ENCODE measurements around the gene ALAD.
"Not testable (repeated sequence)": the region's sequence is repeated elsewhere in the genome, so short reads cannot be mapped to it uniquely, and the experiment has no call there.

The ALAD gene

GRCh38 chr9:113375057-113376023, 25.7 kb downstream of the ALAD start:
- DNase-seq (ENCODE audit: extremely low spot score, insufficient read length, low read depth) (no peak), FAIRE-seq (no peak)

- no peak for DNase-seq (ENCODE audit: extremely low spot score, insufficient read length, low read depth)
- no peak for FAIRE-seq
These were observed 27.2 kb downstream of the ALAD start for GRCh38 chr9:113373676-113374392.

GRCh38 chr9:113373256-113373655, 27.8 kb downstream of the ALAD start:
- no peak for FAIRE-seq
- no peak for DNase-seq (ENCODE audit: extremely low spot score, insufficient read length, low read depth)

GRCh38 chr9:113372059-113372458, 29.0 kb downstream of the ALAD start:
- FAIRE-seq (no peak), DNase-seq (ENCODE audit: extremely low spot score, insufficient read length, low read depth) (no peak)

- DNase-seq (ENCODE audit: extremely low spot score, insufficient read length, low read depth) (no peak), FAIRE-seq (no peak)
These were observed 30.2 kb downstream of the ALAD start for GRCh38 chr9:113370806-113371325.

- FAIRE-seq, result no peak
These were observed 31.3 kb downstream of the ALAD start for GRCh38 chr9:113369855-113370140.

GRCh38 chr9:113368982-113369854, 31.9 kb downstream of the ALAD start:
- FAIRE-seq (no peak), DNase-seq (ENCODE audit: extremely low spot score, insufficient read length, low read depth) (no peak)

More at GRCh38 chr9:113369855-113370140, 31.3 kb downstream of the ALAD start:
- no peak for DNase-seq (ENCODE audit: extremely low spot score, insufficient read length, low read depth)

- DNase-seq (ENCODE audit: extremely low spot score, insufficient read length, low read depth) (no peak), FAIRE-seq (no peak)
These were observed 32.6 kb downstream of the ALAD start for GRCh38 chr9:113368348-113368981.

- DNase-seq (ENCODE audit: extremely low spot score, insufficient read length, low read depth); FAIRE-seq: not testable (repeated sequence)
These were observed 35.4 kb downstream of the ALAD start for GRCh38 chr9:113365652-113366051.

- FAIRE-seq (no peak), DNase-seq (ENCODE audit: extremely low spot score, insufficient read length, low read depth) (no peak)
These were observed 36.1 kb downstream of the ALAD start for GRCh38 chr9:113364951-113365350.

- no peak for DNase-seq (ENCODE audit: extremely low spot score, insufficient read length, low read depth)
- FAIRE-seq, result no peak
These were observed 37.7 kb downstream of the ALAD start for GRCh38 chr9:113363336-113363735.

- no peak for FAIRE-seq
- no peak for DNase-seq (ENCODE audit: extremely low spot score, insufficient read length, low read depth)
These were observed 39.6 kb downstream of the ALAD start for GRCh38 chr9:113361304-113362018.

GRCh38 chr9:113360242-113360842, 40.7 kb downstream of the ALAD start:
- DNase-seq (ENCODE audit: extremely low spot score, insufficient read length, low read depth), result no peak
- FAIRE-seq, result no peak

GRCh38 chr9:113359385-113359784, 41.7 kb downstream of the ALAD start:
- DNase-seq (ENCODE audit: extremely low spot score, insufficient read length, low read depth) (no peak), FAIRE-seq (no peak)

- FAIRE-seq (no peak), DNase-seq (ENCODE audit: extremely low spot score, insufficient read length, low read depth) (no peak)
These were observed 44.3 kb downstream of the ALAD start for GRCh38 chr9:113356686-113357292.

GRCh38 chr9:113355040-113355596, 46.0 kb downstream of the ALAD start:
- DNase-seq (ENCODE audit: extremely low spot score, insufficient read length, low read depth), result no peak
- FAIRE-seq, result no peak

- DNase-seq (ENCODE audit: extremely low spot score, insufficient read length, low read depth) (no peak), FAIRE-seq (no peak)
These were observed 48.7 kb downstream of the ALAD start for GRCh38 chr9:113352411-113352810.

- DNase-seq (ENCODE audit: extremely low spot score, insufficient read length, low read depth) (no peak), FAIRE-seq (no peak)
These were observed 49.1 kb downstream of the ALAD start for GRCh38 chr9:113352006-113352405.
